ENCODE data around the gene FARP2.
"Not testable (repeated sequence)": the region's sequence is repeated elsewhere in the genome, so short reads cannot be mapped to it uniquely, and the experiment has no call there.

- TF ChIP-seq CTCF (conservative IDR thresholded peaks at IDR 0.05; ENCODE audit: low read depth, low read length); CEBPB (IDR thresholded peaks at IDR 0.05; ENCODE audit: low read depth, low read length); USF2 (IDR thresholded peaks at IDR 0.05; ENCODE audit: low read depth, low read length); POLR2A (IDR thresholded peaks at IDR 0.05; ENCODE audit: low read depth, low read length); MAFK (IDR thresholded peaks at IDR 0.05; ENCODE audit: low read depth, low read length); RCOR1 (IDR thresholded peaks at IDR 0.05; ENCODE audit: insufficient replicate concordance, low read length); NFE2L2 (IDR thresholded peaks at IDR 0.05; ENCODE audit: low read depth, low read length); MAZ (IDR thresholded peaks at IDR 0.05; ENCODE audit: borderline replicate concordance, low read depth, low read length); RFX5 (IDR thresholded peaks at IDR 0.05; ENCODE audit: low read depth, low read length); SMC3 (IDR thresholded peaks at IDR 0.05; ENCODE audit: low read depth, low read length); RAD21 (IDR thresholded peaks at IDR 0.05; ENCODE audit: low read length); MXI1 (IDR thresholded peaks at IDR 0.05; ENCODE audit: borderline replicate concordance, low read depth, low read length); ELK1 (IDR thresholded peaks at IDR 0.05; ENCODE audit: borderline replicate concordance, low read depth, low read length): not testable (repeated sequence)
These were observed 170.0 kb downstream of the FARP2 start for GRCh38 chr2:241525818-241526780.

All from IMR-90 (cell line).